SK-N-SH treated with all-trans-retinoic acid at 6 μM for 48 hours (cell line): ENCODE results near the gene SIAH1.

Source experiments
- ATAC-seq: fragments of 200-7000 bp; cut with Tn5 transposase; 3 replicates; pipeline ENCODE4 v1.9.1; 2020; ENCODE audit warnings: mild to moderate bottlenecking, moderate library complexity
- ARNTL ChIP-seq: fragments of 450-650 bp; formaldehyde crosslinking; IDR thresholded peaks from 2 replicates; pipeline ENCODE4 v1.5.0; 2020; ENCODE audit warnings: low read depth, mild to moderate bottlenecking, moderate library complexity, borderline replicate concordance
- BACH2 ChIP-seq: fragments of 250-450 bp; sonication (Bioruptor Pico); IDR thresholded peaks from 2 replicates; pipeline ENCODE4 v1.9.0; 2021; ENCODE audit warnings: mild to moderate bottlenecking, borderline replicate concordance
- CSDC2 ChIP-seq: fragments of 250-450 bp; sonication (Bioruptor Pico); IDR thresholded peaks from 2 replicates; pipeline ENCODE4 v1.5.0; 2020; ENCODE audit warnings: mild to moderate bottlenecking, moderate library complexity
- ESRRG ChIP-seq: fragments of 250-450 bp; sonication (Bioruptor Pico); IDR thresholded peaks from 2 replicates; pipeline ENCODE4 v1.6.1; 2021; ENCODE audit warnings: mild to moderate bottlenecking
- GLIS3 ChIP-seq: fragments of 250-450 bp; sonication (Bioruptor Pico); IDR thresholded peaks from 2 replicates; pipeline ENCODE4 v1.5.0; 2020; ENCODE audit warnings: mild to moderate bottlenecking, moderate library complexity
- OSR1 ChIP-seq: fragments of 250-450 bp; sonication (Bioruptor Pico); IDR thresholded peaks from 2 replicates; pipeline ENCODE4 v1.8.0; 2022; ENCODE audit warnings: moderate library complexity, mild to moderate bottlenecking, inconsistent platforms
- PPARA ChIP-seq: fragments of 250-450 bp; sonication (Bioruptor Pico); IDR thresholded peaks from 2 replicates; pipeline ENCODE4 v1.5.0; 2020; ENCODE audit warnings: mild to moderate bottlenecking, borderline replicate concordance
- RARB ChIP-seq: fragments of 250-450 bp; sonication (Bioruptor Pico); IDR thresholded peaks from 2 replicates; pipeline ENCODE4 v1.8.0; 2021; ENCODE audit warnings: mild to moderate bottlenecking, moderate library complexity
- SNAI2 ChIP-seq: fragments of 250-450 bp; sonication (Bioruptor Pico); IDR thresholded peaks from 2 replicates; pipeline ENCODE4 v1.5.0; 2020; ENCODE audit warnings: mild to moderate bottlenecking, moderate library complexity
- TCF4 ChIP-seq: fragments of 250-450 bp; sonication (Bioruptor Pico); IDR thresholded peaks from 2 replicates; pipeline ENCODE4 v1.8.0; 2021; ENCODE audit warnings: mild to moderate bottlenecking, moderate library complexity, borderline replicate concordance
- TSHZ2 ChIP-seq: fragments of 250-450 bp; sonication (Bioruptor Pico); IDR thresholded peaks from 2 replicates; pipeline ENCODE4 v1.5.0; 2020; ENCODE audit warnings: mild to moderate bottlenecking, moderate library complexity
- ZC3H10 ChIP-seq: fragments of 250-450 bp; sonication (Bioruptor Pico); IDR thresholded peaks from 2 replicates; pipeline ENCODE4 v1.5.1; 2021; ENCODE audit warnings: mild to moderate bottlenecking, moderate library complexity
- ZFP3 ChIP-seq: fragments of 250-450 bp; sonication (Bioruptor Pico); IDR thresholded peaks from 2 replicates; pipeline ENCODE4 v1.5.0; 2020; ENCODE audit warnings: mild to moderate bottlenecking, moderate library complexity
- ZFP30 ChIP-seq: fragments of 450-650 bp; formaldehyde crosslinking; IDR thresholded peaks from 2 replicates; pipeline ENCODE4 v1.5.0; 2022; ENCODE audit warnings: mild to moderate bottlenecking, moderate library complexity
- ZNF565 ChIP-seq: fragments of 450-650 bp; formaldehyde crosslinking; conservative IDR thresholded peaks from 2 replicates; pipeline ENCODE4 v1.5.0; 2020; ENCODE audit warnings: low read depth, mild to moderate bottlenecking, moderate library complexity
- ZNF70 ChIP-seq: fragments of 450-650 bp; formaldehyde crosslinking; IDR thresholded peaks from 2 replicates; pipeline ENCODE4 v1.5.0; 2020; ENCODE audit warnings: mild to moderate bottlenecking, moderate library complexity
- ZNF8 ChIP-seq: fragments of 450-650 bp; formaldehyde crosslinking; IDR thresholded peaks from 2 replicates; pipeline ENCODE4 v1.5.0; 2020; ENCODE audit warnings: mild to moderate bottlenecking, moderate library complexity
- TF ChIP-seq, protein P1 (sequence below): fragments of 250-450 bp; sonication (Bioruptor Pico); IDR thresholded peaks from 2 replicates; pipeline ENCODE4 v1.8.0; 2020; ENCODE audit warnings: mild to moderate bottlenecking, moderate library complexity, borderline replicate concordance
- TF ChIP-seq, protein P2 (sequence below): fragments of 250-450 bp; sonication (Bioruptor Pico); IDR thresholded peaks from 2 replicates; pipeline ENCODE4 v1.5.1; 2021; ENCODE audit warnings: mild to moderate bottlenecking, moderate library complexity
- TF ChIP-seq, protein P3 (sequence below): fragments of 250-450 bp; sonication (Bioruptor Pico); IDR thresholded peaks from 2 replicates; pipeline ENCODE4 v1.5.1; 2020; ENCODE audit warnings: low read depth, mild to moderate bottlenecking, moderate library complexity

The SIAH1 gene

DNA sequence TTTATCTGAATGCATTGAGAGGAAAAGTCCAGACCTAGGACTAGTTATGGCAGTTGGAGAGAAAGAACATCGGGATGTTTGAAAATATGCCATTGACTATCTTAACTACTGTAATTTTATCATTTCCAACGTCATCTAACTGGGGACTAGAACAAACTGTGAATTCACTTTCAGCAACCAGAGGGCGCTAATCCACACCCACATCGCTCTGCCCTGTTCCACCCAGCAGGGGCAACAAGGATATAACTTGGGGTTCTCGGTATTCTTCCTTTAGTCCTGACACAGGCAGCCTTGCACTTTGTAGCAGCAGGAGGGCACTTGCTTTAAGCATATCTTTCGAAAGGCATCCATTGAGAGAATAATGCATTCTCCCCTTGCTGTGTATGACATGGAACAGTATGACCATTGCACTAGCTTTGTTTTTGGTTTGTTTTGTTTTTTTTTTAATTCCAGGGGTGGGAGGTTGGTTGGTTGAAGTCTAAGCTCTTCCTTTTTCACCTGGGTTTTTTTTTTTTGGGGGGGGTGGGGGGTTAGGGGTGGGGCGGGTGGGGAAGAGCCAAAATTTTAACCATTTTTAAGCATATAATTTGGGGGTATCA, 31.5 kb downstream of the SIAH1 start:
- peak; percentile 96 for ATAC-seq
- TF ChIP-seq ESRRG (CRISPR knock-in tag): no peak
- TF ChIP-seq, protein P1, sequence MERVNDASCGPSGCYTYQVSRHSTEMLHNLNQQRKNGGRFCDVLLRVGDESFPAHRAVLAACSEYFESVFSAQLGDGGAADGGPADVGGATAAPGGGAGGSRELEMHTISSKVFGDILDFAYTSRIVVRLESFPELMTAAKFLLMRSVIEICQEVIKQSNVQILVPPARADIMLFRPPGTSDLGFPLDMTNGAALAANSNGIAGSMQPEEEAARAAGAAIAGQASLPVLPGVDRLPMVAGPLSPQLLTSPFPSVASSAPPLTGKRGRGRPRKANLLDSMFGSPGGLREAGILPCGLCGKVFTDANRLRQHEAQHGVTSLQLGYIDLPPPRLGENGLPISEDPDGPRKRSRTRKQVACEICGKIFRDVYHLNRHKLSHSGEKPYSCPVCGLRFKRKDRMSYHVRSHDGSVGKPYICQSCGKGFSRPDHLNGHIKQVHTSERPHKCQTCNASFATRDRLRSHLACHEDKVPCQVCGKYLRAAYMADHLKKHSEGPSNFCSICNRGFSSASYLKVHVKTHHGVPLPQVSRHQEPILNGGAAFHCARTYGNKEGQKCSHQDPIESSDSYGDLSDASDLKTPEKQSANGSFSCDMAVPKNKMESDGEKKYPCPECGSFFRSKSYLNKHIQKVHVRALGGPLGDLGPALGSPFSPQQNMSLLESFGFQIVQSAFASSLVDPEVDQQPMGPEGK: no peak
- no peak for TF ChIP-seq ARNTL (CRISPR knock-in tag)
- no peak for TF ChIP-seq CSDC2
- no peak for TF ChIP-seq TCF4 (CRISPR knock-in tag)
- no peak for TF ChIP-seq PPARA (CRISPR knock-in tag)
- TF ChIP-seq BACH2 (CRISPR knock-in tag): no peak
- TF ChIP-seq ZNF70 (CRISPR knock-in tag): no peak
- no peak for TF ChIP-seq ZNF565
- no peak for TF ChIP-seq TSHZ2 (CRISPR knock-in tag)
- TF ChIP-seq, protein P2, sequence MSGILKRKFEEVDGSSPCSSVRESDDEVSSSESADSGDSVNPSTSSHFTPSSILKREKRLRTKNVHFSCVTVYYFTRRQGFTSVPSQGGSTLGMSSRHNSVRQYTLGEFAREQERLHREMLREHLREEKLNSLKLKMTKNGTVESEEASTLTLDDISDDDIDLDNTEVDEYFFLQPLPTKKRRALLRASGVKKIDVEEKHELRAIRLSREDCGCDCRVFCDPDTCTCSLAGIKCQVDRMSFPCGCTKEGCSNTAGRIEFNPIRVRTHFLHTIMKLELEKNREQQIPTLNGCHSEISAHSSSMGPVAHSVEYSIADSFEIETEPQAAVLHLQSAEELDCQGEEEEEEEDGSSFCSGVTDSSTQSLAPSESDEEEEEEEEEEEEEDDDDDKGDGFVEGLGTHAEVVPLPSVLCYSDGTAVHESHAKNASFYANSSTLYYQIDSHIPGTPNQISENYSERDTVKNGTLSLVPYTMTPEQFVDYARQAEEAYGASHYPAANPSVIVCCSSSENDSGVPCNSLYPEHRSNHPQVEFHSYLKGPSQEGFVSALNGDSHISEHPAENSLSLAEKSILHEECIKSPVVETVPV (CRISPR knock-in tag): no peak
- no peak for TF ChIP-seq ZNF8 (CRISPR knock-in tag)
- no peak for TF ChIP-seq ZFP30
- no peak for TF ChIP-seq GLIS3 (CRISPR knock-in tag)
- TF ChIP-seq ZFP3: no peak
- TF ChIP-seq ZC3H10: no peak
- TF ChIP-seq, protein P3, sequence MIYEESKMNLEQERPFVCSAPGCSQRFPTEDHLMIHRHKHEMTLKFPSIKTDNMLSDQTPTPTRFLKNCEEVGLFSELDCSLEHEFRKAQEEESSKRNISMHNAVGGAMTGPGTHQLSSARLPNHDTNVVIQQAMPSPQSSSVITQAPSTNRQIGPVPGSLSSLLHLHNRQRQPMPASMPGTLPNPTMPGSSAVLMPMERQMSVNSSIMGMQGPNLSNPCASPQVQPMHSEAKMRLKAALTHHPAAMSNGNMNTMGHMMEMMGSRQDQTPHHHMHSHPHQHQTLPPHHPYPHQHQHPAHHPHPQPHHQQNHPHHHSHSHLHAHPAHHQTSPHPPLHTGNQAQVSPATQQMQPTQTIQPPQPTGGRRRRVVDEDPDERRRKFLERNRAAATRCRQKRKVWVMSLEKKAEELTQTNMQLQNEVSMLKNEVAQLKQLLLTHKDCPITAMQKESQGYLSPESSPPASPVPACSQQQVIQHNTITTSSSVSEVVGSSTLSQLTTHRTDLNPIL (CRISPR knock-in tag): no peak
- no peak for TF ChIP-seq OSR1

DNA sequence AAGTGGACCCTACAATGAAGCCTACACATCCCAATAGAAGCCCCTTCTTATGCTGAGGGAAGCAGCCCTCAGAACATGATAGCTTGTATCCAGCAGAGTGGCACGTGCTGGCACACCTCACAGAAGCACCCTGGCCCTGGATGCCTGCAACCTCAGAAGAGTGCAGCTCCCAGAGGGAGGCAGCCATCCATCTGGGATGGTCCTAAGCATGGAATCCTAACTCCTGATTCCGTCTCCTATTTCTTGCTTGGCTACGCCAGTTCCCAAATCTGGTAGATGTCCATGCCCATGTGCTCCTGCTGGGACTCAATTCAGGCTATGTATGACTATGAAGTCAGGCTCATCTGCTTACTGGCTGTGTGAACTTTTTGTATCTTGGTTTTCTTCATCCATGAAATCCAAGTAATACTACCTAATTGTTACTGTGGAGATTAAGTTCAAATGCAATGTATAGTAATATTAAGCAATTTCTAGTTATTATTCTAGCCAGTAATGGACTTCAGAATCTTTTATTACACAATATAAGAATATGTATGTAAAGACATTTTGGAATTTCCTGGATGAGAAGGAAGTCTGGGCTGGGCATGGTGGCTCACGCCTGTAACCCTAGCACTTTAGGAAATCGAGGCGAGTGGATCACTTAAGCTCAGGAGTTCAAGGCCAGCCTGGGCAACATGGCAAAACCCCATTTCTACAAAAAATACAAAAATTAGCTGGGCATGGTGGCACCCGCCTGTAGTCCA, 32.4 kb downstream of the SIAH1 start:
- no peak for ATAC-seq
- TF ChIP-seq, protein P3 (CRISPR knock-in tag): no peak
- TF ChIP-seq ZNF8 (CRISPR knock-in tag): no peak
- TF ChIP-seq SNAI2 (CRISPR knock-in tag): no peak
- no peak for TF ChIP-seq TCF4 (CRISPR knock-in tag)
- no peak for TF ChIP-seq ARNTL (CRISPR knock-in tag)
- TF ChIP-seq GLIS3 (CRISPR knock-in tag): no peak
- TF ChIP-seq ESRRG (CRISPR knock-in tag): no peak
- TF ChIP-seq ZNF565: no peak
- TF ChIP-seq PPARA (CRISPR knock-in tag): no peak
- TF ChIP-seq RARB (CRISPR knock-in tag): no peak

GRCh38 chr16:48350736-48351135, 34.5 kb downstream of the SIAH1 start:
- no peak for TF ChIP-seq GLIS3 (CRISPR knock-in tag)
- no peak for TF ChIP-seq ZFP30
- no peak for ATAC-seq
